ENCODE measurements around the gene TXLNB. TPM values are rescaled to one million over a fixed set of nuclear protein-coding genes. Genes with fewer than 3 reads are reported as not detected.
"Not testable (repeated sequence)": the region's sequence is repeated elsewhere in the genome, so short reads cannot be mapped to it uniquely, and the experiment has no call there.

TXLNB gene
- total RNA-seq, 2 donors from 2014 or later = 0.31 to 0.32 TPM

DNA sequence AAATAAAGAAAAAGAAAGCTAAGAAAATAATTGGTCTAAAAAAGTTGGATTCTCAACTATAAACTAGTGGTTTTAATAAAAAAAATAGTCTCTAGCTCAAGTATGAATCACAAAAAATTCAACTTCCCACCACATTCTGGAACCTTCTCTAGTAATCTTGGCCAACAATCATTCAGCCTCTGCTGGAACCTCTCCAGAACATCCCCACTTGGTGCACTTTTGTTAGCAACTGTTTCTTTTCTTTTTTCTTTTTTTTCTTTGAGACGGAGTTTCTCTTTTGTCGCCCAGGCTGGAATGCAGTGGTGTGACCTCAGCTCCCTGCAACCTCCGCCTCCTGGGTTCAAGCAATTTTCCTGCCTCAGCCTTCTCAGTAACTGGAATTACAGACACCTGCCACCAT lies 35.7 kb downstream of the TXLNB start:
- H3K36me3 Mint-ChIP-seq = no peaks in the 10 kb centered on the region
- no peak for DNase-seq (ENCODE audit: low spot score in 2 of 2)
- H3K9me3 Mint-ChIP-seq = peaks cover 0 to 4% of the 10 kb centered on the region in 2 donors
- no peak for ATAC-seq
- no peak overlapping the region for H3K27ac Mint-ChIP-seq

- no peaks in the 10 kb centered on the region for H3K36me3 Mint-ChIP-seq
- H3K27ac Mint-ChIP-seq = no peak overlapping the region
- DNase-seq (ENCODE audit: low spot score in 2 of 2) (no peak), ATAC-seq (no peak)
- no peaks in the 10 kb centered on the region for H3K9me3 Mint-ChIP-seq
Measured at GRCh38 chr6:139254196-139254595, 37.6 kb downstream of the TXLNB start.

GRCh38 chr6:139253656-139254055 lies 38.1 kb downstream of the TXLNB start:
- Mint-ChIP-seq H3K36me3 (no peaks in the 10 kb centered on the region), H3K27ac (no peak overlapping the region), H3K9me3 (no peaks in the 10 kb centered on the region)
- ATAC-seq = no peak
- no peak for DNase-seq (ENCODE audit: low spot score in 2 of 2)

DNA sequence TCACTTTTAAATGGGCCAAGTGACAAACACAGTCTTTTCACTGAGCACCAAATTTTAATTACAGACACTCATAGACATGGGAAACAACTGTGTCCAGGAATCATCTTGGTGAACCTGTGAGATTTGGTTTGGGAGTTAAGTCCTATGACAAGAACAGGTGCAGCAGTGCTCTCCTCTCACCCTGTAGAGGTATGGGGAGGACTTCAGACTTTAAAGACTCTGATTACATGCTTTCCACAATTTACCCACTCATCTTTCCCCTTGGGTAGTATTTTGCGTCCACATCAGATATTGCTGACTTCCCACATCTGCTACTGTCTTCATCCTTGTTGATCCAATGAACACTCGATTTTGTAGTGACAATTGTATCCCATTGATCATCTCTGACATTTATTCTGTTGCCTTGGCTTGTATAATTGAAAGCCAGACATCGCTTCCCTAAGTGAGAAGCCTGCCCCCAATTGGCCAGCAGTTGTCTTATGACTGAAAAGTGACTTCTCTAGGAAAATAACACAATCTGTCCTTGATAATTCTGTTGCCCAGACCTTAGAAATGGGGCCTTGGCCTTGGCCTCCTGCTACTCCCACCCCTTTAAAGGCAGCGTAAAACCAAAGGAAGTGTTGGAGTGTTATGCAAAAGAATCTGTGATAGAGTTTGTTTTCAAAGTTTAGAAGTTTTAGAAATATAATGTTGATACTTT lies 40.0 kb downstream of the TXLNB start:
- DNase-seq (ENCODE audit: low spot score in 2 of 2) (no peak), ATAC-seq (no peak)
- no peaks in the 10 kb centered on the region for H3K36me3 Mint-ChIP-seq
- no peaks in the 10 kb centered on the region for H3K9me3 Mint-ChIP-seq
- H3K27ac Mint-ChIP-seq = peak overlapping the region in 1 of 2 donors; percentile 2

DNA sequence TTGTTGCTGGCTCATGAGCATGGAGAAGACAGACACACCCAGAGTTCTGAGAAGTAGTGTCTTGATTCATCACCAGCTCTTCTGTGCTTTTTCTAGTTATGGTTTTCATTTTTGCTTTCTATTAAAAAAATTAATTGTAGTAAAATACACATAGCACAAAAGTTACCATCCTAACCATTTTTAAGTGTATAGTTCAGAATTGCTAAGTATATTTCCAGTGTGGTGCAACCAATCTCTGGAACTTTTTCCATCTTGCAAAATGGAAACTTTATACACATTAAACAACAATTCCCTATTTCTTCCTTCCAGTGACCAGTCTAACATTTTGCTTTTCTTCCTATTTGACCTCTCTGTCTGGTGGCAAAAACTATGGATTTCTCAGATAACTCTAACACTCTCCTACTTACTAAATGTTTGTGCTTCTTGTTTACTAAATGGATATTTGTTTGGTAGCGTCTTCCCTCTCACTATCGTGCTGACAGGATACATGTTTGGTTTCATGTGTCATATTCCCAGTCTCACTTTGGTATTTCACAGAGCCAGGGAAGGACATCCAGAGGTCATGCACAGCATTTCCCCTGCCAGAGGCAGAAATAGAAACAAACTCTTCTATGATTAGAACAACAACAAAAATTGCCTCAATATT lies 40.6 kb downstream of the TXLNB start:
- Mint-ChIP-seq H3K27ac (no peak overlapping the region), H3K36me3 (no peaks in the 10 kb centered on the region), H3K9me3 (no peaks in the 10 kb centered on the region)
- no peak for DNase-seq (ENCODE audit: low spot score in 2 of 2)
- ATAC-seq = peak in 1 of 2 donors; percentile 62

- ATAC-seq = peak; percentile 72 to 80
- DNase-seq (ENCODE audit: low spot score in 2 of 2) = peak; percentile 58
- Mint-ChIP-seq H3K36me3 (no peaks in the 10 kb centered on the region), H3K9me3 (no peaks in the 10 kb centered on the region), H3K27ac (peak overlapping the region in 1 of 2 donors; percentile 5)
Measured at GRCh38 chr6:139250296-139251044, 41.3 kb downstream of the TXLNB start.

GRCh38 chr6:139249395-139249794 lies 42.4 kb downstream of the TXLNB start:
- Mint-ChIP-seq H3K9me3 (no peaks in the 10 kb centered on the region), H3K36me3 (no peaks in the 10 kb centered on the region), H3K27ac (peak overlapping the region in 1 of 2 donors; percentile 50)
- DNase-seq (ENCODE audit: low spot score in 2 of 2) = no peak
- peak; percentile 70 to 74 for ATAC-seq

DNA sequence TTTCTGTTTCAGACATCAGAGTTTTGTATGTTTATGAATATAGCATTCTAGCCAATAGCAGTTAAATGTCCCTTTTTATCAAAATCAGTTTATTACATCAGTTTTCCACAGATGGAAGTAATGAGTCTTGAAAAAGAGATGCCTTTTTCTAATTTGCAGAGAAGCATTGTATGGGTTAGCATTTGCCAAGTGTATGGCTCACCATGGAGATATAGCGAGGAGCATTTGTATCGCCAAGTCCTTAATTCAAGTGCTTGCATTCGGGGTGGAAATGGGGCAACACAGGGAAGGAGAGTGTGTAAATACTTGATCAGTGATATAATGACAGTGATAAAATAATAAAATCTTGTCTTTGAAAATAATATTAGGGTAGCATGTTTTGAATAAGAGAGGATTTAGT lies 42.9 kb downstream of the TXLNB start:
- Mint-ChIP-seq H3K27ac (peak overlapping the region in 1 of 2 donors; percentile 50), H3K9me3 (no peaks in the 10 kb centered on the region), H3K36me3 (no peaks in the 10 kb centered on the region)
- ATAC-seq (no peak), DNase-seq (ENCODE audit: low spot score in 2 of 2) (no peak)

DNA sequence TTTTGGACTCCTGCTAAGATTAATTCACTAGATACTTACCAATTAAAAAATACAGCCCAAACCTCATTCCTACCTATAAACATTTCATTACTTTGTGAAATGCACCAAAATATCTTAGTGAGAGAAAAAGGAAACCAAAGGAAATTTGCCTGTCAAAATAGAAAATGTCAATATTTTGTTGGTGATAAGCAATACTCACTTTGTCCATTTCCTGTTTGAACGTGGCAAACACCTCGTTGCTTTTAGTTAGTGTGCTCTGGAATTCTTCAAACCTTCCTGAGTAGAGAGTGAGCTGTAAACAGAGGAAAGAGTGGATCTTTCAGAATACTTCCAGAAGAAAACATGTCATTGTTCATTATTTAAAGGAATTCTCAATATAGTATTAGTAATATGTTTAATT lies 44.2 kb downstream of the TXLNB start:
- Mint-ChIP-seq H3K27ac (no peak overlapping the region), H3K9me3 (no peaks in the 10 kb centered on the region), H3K36me3 (no peaks in the 10 kb centered on the region)
- DNase-seq (ENCODE audit: low spot score in 2 of 2) = no peak
- ATAC-seq = no peak

DNA sequence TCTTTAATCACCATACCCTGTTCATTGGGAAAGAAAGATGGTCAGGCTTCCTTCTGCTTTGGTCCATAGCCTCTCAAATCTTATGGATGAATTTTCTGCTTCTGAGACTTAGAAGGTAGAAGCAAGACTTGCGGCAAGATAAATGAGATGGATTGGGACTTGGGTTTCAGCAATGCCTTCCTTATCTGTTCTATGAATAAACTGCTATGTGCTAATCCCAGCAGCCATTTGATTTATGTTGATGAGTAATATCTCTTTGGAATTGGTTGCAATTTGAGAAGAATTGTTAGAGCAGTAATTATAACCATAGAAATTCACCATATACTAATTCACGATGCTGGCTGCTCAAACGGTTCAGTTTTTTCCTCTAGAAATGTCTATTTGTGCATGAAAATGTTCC lies 48.3 kb downstream of the TXLNB start:
- Mint-ChIP-seq H3K27ac (no peak overlapping the region), H3K36me3 (no peaks in the 10 kb centered on the region), H3K9me3 (no peaks in the 10 kb centered on the region)
- no peak for DNase-seq (ENCODE audit: low spot score in 2 of 2)
- ATAC-seq = no peak

- DNase-seq (ENCODE audit: low spot score in 2 of 2) = no peak
- H3K9me3 Mint-ChIP-seq = no peaks in the 10 kb centered on the region
- H3K27ac Mint-ChIP-seq = no peak overlapping the region
- no peaks in the 10 kb centered on the region for H3K36me3 Mint-ChIP-seq
- no peak for ATAC-seq
Measured at GRCh38 chr6:139242457-139243240, 49.1 kb downstream of the TXLNB start.

GRCh38 chr6:139240161-139241010 lies 51.4 kb downstream of the TXLNB start:
- DNase-seq (ENCODE audit: low spot score in 2 of 2) = no peak
- no peaks in the 10 kb centered on the region for H3K36me3 Mint-ChIP-seq
- ATAC-seq = no peak
- no peaks in the 10 kb centered on the region for H3K9me3 Mint-ChIP-seq
- no peak overlapping the region for H3K27ac Mint-ChIP-seq

DNA sequence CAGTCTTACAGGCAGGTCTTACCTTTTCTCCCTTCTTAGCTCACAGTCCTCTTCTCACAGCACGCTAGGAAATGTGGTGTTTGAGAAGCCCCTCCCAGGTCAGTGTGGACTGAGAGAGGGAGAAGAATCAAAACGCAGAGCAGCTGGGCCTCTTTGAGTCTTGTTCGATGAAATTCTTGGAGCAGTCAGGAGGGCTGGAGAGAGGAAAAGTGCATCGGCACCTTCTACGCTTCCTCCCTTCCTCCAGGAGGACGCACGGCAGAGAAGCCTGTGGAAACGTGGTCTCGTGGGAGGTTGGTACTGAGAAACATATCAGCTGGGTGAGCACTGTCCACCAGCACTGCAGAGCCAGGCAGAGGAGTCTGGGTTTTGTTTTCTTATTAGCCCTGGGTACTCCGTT lies 52.7 kb downstream of the TXLNB start:
- no peak for ATAC-seq

GRCh38 chr6:139236105-139236504 lies 55.7 kb downstream of the TXLNB start:
- Mint-ChIP-seq H3K9me3 (peaks cover 4 to 8% of the 10 kb centered on the region in 2 donors), H3K27ac (no peak overlapping the region), H3K36me3 (peaks cover 9 to 13% of the 10 kb centered on the region in 2 donors)
- DNase-seq (ENCODE audit: low spot score in 2 of 2) (no peak), ATAC-seq (no peak)

More for the DNA sequence above, 52.7 kb downstream of the TXLNB start:
- H3K36me3 Mint-ChIP-seq = peaks cover 5 to 7% of the 10 kb centered on the region in 2 donors
- H3K9me3 Mint-ChIP-seq = peaks cover 0 to under 1% of the 10 kb centered on the region in 2 donors
- DNase-seq (ENCODE audit: low spot score in 2 of 2) = no peak
- no peak overlapping the region for H3K27ac Mint-ChIP-seq

DNA sequence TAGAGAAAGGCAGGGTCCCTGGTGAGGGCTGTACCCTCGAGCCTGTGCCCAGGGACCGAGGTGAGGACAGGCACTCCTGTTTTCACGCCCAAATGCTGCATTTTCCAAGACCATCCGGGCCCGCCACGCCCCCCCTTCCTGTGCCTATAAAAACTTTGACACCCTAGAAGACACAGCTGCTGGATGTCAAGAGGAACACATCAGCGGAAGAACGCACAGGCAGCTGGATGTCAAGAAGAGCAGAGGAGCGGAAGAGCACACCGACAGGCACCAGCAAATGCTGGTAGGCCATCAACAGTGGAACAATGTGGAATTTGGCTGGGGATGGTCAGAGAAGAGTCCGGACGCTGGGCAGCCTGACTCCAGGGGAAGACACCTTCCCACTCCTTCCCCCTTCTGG lies 56.1 kb downstream of the TXLNB start:
- Mint-ChIP-seq H3K9me3 (peaks cover 4 to 8% of the 10 kb centered on the region in 2 donors), H3K36me3 (peaks cover 9 to 13% of the 10 kb centered on the region in 2 donors), H3K27ac (peak overlapping the region in 1 of 2 donors; percentile 34)
- ATAC-seq (no peak), DNase-seq (ENCODE audit: low spot score in 2 of 2) (no peak)

GRCh38 chr6:139234193-139234592 lies 57.6 kb downstream of the TXLNB start:
- H3K27ac Mint-ChIP-seq; DNase-seq (ENCODE audit: low spot score in 2 of 2); ATAC-seq; H3K9me3 Mint-ChIP-seq: not testable (repeated sequence)
- H3K36me3 Mint-ChIP-seq = peaks cover 9 to 13% of the 10 kb centered on the region in 2 donors

Data from activated naive CD4-positive, alpha-beta T cell treated with anti-CD3 and anti-CD28 coated beads, Interleukin-2, amount 50 U/mL, for 72 hours (primary cell).